Measurements from ENCODE around the gene TTC9B. TPM values are rescaled to one million over a fixed set of nuclear protein-coding genes. Genes with fewer than 3 reads are reported as not detected.

Gene TTC9B
- total RNA-seq, 2 donors from 2014 or later, result not detected

DNA sequence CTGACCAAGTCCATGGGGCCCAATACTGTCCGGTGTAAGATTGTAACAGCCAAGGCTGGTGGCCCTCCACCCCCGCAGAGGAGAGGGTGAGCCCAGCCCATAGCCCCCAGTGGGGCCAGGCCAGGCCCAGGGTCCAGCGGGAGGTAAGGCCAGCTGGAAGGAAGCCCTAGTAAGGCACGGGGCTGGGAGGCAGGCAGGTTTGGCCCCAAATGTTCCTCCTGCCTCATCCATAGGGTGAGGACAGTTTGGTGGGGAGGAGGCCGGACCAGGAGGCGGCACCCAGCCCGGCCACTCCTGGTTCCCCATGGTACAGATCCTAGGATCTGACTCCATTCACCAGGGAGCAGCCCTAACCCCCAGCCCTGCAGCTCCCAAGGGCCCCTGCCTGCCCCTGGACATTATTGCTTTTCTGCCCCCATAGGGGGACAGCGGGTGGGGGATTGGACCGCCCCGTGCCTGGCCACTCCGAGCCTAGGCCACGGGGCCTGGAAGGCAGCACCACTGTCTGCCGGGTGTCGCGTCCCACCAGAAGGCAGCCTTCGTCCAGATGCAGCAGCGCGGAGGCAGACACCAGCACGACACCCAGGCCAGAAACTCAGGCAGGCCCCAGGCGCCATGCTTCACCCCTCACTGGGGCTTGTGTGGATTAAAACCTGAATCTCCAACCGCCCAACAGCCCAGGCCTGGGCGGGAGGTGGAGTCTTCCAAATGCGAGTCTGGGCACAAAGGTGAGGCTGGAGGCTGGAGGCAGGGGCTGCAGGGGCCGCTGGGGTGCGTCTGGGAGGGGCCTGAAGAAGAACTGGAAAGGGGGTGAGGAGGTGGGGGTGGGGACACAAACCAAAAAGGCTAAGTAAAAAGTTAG lies 15.0 kb upstream of the TTC9B start:
- Mint-ChIP-seq H3K4me3 (no peak overlapping the region), H3K27ac (no peak overlapping the region), H3K4me1 (ENCODE audit: low read depth in 2 of 2) (peaks cover 0 to 4% of the 10 kb centered on the region in 2 donors), H3K36me3 (peaks cover 5% of the 10 kb centered on the region), H3K27me3 (no peaks in the 10 kb centered on the region), H3K9me3 (no peaks in the 10 kb centered on the region)
- DNase-seq (ENCODE audit: low spot score), result no peak
- ATAC-seq, result no peak

GRCh38 chr19:40232479-40232878 lies 14.3 kb upstream of the TTC9B start:
- DNase-seq (ENCODE audit: low spot score) (no peak), ATAC-seq (no peak)
- Mint-ChIP-seq H3K27ac (no peak overlapping the region), H3K4me3 (no peak overlapping the region), H3K4me1 (ENCODE audit: low read depth in 2 of 2) (peaks cover 0 to 4% of the 10 kb centered on the region in 2 donors), H3K9me3 (no peaks in the 10 kb centered on the region), H3K27me3 (no peaks in the 10 kb centered on the region), H3K36me3 (peaks cover 5% of the 10 kb centered on the region)

GRCh38 chr19:40231544-40232424 lies 13.6 kb upstream of the TTC9B start:
- Mint-ChIP-seq H3K36me3 (peaks cover 1% of the 10 kb centered on the region), H3K27me3 (peaks cover 2 to 3% of the 10 kb centered on the region in 2 donors), H3K27ac (no peak overlapping the region), H3K4me3 (no peak overlapping the region), H3K9me3 (no peaks in the 10 kb centered on the region), H3K4me1 (ENCODE audit: low read depth in 2 of 2) (peaks cover 0 to 6% of the 10 kb centered on the region in 2 donors)
- DNase-seq (ENCODE audit: low spot score) (no peak), ATAC-seq (peak in 1 of 2 donors; percentile 5)

- H3K36me3 Mint-ChIP-seq, result no peaks in the 10 kb centered on the region
- DNase-seq (ENCODE audit: low spot score) (no peak), ATAC-seq (no peak)
- no peak overlapping the region for H3K27ac Mint-ChIP-seq
- H3K9me3 Mint-ChIP-seq, result no peaks in the 10 kb centered on the region
- no peak overlapping the region for H3K4me3 Mint-ChIP-seq
- peaks cover 5 to 9% of the 10 kb centered on the region in 2 donors for H3K27me3 Mint-ChIP-seq
- H3K4me1 Mint-ChIP-seq (ENCODE audit: low read depth in 2 of 2), result peaks cover under 1 to 10% of the 10 kb centered on the region in 2 donors
These were observed 12.9 kb upstream of the TTC9B start for GRCh38 chr19:40231057-40231456.

DNA sequence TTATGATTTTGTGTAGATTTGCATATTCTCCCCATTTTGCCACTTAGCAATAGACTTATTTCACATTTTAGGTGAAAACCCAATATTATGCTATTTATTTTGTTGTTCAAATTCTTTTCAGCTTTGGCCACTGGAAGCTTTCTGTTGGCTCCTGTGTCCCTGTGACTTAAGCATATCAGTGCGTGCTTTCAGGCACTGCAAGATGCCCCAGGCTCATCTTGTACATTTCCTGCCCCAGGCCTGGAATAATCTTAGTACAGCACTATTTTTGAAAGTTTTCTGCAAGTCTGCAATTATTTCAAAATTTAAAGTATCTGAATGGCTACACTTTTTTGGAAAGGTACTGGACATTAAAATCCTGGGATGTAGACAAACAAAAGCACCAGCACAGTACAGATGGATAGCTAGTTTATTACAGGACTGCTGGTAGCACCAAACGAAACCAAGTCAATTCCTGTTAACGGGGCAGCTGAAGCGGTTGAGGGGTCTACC lies 11.8 kb upstream of the TTC9B start:
- no peak for ATAC-seq
- Mint-ChIP-seq H3K9me3 (no peaks in the 10 kb centered on the region), H3K27me3 (peaks cover 14 to 20% of the 10 kb centered on the region in 2 donors), H3K4me1 (ENCODE audit: low read depth in 2 of 2) (peaks cover 10 to 18% of the 10 kb centered on the region in 2 donors), H3K4me3 (no peak overlapping the region), H3K27ac (no peak overlapping the region), H3K36me3 (peaks cover 6% of the 10 kb centered on the region)
- no peak for DNase-seq (ENCODE audit: low spot score)

DNA sequence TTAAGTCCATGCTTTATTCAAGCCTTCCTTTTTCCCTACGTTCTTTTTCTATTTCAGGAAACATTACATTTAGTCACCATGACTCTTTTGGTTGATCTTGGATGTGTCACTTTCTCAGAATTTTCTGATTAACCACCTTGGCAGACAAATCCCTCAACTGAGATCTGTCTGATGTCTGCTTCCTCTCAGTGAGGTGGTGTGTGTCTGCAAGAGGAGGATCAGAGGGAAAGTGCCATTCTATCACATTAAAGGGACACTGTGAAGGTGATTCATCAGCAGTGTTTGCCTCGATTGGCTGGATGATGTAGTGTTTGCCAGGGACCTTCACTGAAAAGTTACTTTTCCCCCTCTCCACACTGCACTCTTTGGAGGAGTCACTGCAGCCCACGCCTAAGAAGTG lies 11.3 kb upstream of the TTC9B start:
- Mint-ChIP-seq H3K36me3 (peaks cover 6% of the 10 kb centered on the region), H3K27ac (no peak overlapping the region), H3K9me3 (no peaks in the 10 kb centered on the region), H3K27me3 (peaks cover 17 to 24% of the 10 kb centered on the region in 2 donors), H3K4me3 (no peak overlapping the region), H3K4me1 (ENCODE audit: low read depth in 2 of 2) (peaks cover 10 to 18% of the 10 kb centered on the region in 2 donors)
- DNase-seq (ENCODE audit: low spot score) (no peak), ATAC-seq (no peak)

DNA sequence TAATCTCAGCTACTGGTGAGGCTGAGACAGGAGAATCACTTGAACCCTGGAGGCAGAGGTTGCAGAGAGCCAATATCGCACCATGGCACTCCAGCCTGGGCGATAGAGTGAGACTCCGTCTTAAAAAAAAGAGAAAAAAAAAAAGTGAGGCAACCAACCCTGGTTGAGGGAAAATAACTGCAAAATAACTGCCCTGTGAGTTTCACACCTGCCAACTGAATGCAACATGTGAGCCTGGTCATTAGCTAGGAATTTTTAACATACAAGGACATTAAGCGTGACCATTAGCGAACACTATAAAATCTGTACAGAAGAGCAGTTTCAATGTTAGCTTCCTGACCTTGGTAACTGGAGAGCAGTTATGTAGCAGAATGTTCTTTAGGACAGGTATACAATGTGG lies 10.7 kb upstream of the TTC9B start:
- ATAC-seq (no peak), DNase-seq (ENCODE audit: low spot score) (no peak)
- Mint-ChIP-seq H3K27ac (no peak overlapping the region), H3K36me3 (peaks cover 6% of the 10 kb centered on the region), H3K27me3 (peaks cover 22 to 24% of the 10 kb centered on the region in 2 donors), H3K9me3 (no peaks in the 10 kb centered on the region), H3K4me1 (ENCODE audit: low read depth in 2 of 2) (peaks cover 10 to 18% of the 10 kb centered on the region in 2 donors), H3K4me3 (no peak overlapping the region)

GRCh38 chr19:40228346-40228745 lies 10.2 kb upstream of the TTC9B start:
- ATAC-seq, result no peak
- no peaks in the 10 kb centered on the region for H3K9me3 Mint-ChIP-seq
- H3K27me3 Mint-ChIP-seq, result peaks cover 22 to 24% of the 10 kb centered on the region in 2 donors
- peaks cover 6% of the 10 kb centered on the region for H3K36me3 Mint-ChIP-seq
- H3K27ac Mint-ChIP-seq, result no peak overlapping the region
- H3K4me1 Mint-ChIP-seq (ENCODE audit: low read depth in 2 of 2), result peaks cover 10 to 18% of the 10 kb centered on the region in 2 donors
- no peak for DNase-seq (ENCODE audit: low spot score)
- H3K4me3 Mint-ChIP-seq, result no peak overlapping the region

DNA sequence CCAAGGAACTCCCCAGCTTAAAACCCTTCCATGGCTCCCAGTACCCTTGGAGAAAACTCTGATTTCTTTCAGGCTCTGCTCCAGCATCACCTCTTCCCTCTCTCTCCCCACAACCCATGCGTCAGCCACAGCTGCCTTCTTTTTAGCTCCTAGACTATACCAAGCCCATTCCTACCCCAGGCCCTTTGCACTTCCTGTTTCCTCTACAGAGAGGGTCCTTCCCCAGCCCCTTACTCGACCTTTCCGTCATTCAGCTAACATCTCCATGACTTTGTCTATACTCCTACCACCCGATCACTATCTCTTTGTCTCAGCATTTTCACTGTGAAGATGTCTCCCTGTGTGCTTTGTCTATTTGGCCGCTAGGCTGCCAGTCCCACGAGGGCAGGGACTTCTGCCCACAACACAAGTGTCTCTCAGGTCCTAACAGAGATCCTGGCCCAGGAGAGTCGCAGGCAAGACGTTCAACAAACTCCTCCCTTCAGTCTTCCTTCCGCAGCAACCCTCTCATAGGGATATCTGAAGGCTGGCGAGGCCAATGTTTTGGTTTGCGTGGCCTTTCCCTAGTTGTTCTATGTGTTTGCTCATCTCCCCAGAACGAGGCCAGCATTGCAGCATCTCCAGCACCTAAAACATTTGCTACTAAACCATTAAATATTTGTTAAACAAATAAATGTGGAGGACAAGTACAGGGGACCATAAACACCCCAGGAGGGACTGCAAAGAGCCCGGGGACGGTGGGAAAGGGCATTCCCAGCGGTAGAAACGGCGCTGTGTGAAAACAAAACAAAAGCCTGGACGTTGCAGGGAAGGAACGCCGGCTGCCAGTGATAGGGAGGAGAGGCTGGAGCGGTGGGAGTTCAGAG lies 7.5 kb upstream of the TTC9B start:
- peak overlapping the region; percentile 7 for H3K4me3 Mint-ChIP-seq
- peaks cover 26 to 32% of the 10 kb centered on the region in 2 donors for H3K27me3 Mint-ChIP-seq
- H3K4me1 Mint-ChIP-seq (ENCODE audit: low read depth in 2 of 2), result peaks cover 16 to 23% of the 10 kb centered on the region in 2 donors
- DNase-seq (ENCODE audit: low spot score) (no peak), ATAC-seq (no peak)
- H3K9me3 Mint-ChIP-seq, result peaks cover 4% of the 10 kb centered on the region
- H3K36me3 Mint-ChIP-seq, result peaks cover 13% of the 10 kb centered on the region
- H3K27ac Mint-ChIP-seq, result peak overlapping the region in 1 of 2 donors; percentile 4

GRCh38 chr19:40224342-40225150 lies 6.4 kb upstream of the TTC9B start:
- ATAC-seq (no peak), DNase-seq (ENCODE audit: low spot score) (no peak)
- H3K36me3 Mint-ChIP-seq, result peaks cover 13% of the 10 kb centered on the region
- H3K27ac Mint-ChIP-seq, result no peak overlapping the region
- peaks cover 4% of the 10 kb centered on the region for H3K9me3 Mint-ChIP-seq
- H3K27me3 Mint-ChIP-seq, result peaks cover 32 to 33% of the 10 kb centered on the region in 2 donors
- peaks cover 22 to 26% of the 10 kb centered on the region in 2 donors for H3K4me1 Mint-ChIP-seq (ENCODE audit: low read depth in 2 of 2)
- H3K4me3 Mint-ChIP-seq, result no peak overlapping the region

GRCh38 chr19:40223135-40223822 lies 5.1 kb upstream of the TTC9B start:
- Mint-ChIP-seq H3K4me3 (no peak overlapping the region), H3K36me3 (peaks cover 13% of the 10 kb centered on the region), H3K4me1 (ENCODE audit: low read depth in 2 of 2) (peaks cover 22 to 23% of the 10 kb centered on the region in 2 donors), H3K27me3 (peaks cover 40% of the 10 kb centered on the region in 2 donors), H3K27ac (no peak overlapping the region), H3K9me3 (peaks cover 4% of the 10 kb centered on the region)
- DNase-seq (ENCODE audit: low spot score) (no peak), ATAC-seq (no peak)
